ENCODE measurements around the gene VPS52.

DNA sequence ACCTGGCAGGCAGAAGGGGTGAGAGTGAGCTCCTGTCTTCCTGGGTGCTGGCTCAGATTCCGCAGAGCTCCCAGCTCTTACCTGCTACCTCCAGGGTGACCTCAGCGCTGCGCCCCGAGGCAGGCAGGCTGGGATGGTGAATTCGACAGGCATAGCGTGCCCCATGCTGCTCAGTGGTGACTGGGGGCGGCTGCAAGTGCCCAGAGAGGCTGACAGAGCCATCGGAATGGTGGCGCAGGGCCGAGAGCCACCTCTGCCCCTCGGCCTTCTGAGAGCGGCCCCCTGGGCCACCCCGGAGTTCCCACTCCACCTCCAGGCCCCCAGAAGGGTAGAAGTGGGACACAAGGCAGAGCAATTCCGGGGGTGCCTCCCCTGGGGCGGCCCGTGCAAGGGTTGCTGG lies 32.5 kb upstream of the VPS52 start:
- TF ChIP-seq, protein P1, sequence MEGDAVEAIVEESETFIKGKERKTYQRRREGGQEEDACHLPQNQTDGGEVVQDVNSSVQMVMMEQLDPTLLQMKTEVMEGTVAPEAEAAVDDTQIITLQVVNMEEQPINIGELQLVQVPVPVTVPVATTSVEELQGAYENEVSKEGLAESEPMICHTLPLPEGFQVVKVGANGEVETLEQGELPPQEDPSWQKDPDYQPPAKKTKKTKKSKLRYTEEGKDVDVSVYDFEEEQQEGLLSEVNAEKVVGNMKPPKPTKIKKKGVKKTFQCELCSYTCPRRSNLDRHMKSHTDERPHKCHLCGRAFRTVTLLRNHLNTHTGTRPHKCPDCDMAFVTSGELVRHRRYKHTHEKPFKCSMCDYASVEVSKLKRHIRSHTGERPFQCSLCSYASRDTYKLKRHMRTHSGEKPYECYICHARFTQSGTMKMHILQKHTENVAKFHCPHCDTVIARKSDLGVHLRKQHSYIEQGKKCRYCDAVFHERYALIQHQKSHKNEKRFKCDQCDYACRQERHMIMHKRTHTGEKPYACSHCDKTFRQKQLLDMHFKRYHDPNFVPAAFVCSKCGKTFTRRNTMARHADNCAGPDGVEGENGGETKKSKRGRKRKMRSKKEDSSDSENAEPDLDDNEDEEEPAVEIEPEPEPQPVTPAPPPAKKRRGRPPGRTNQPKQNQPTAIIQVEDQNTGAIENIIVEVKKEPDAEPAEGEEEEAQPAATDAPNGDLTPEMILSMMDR (IDR thresholded peaks at IDR 0.05) = no peak
- no peak for TF ChIP-seq EZH2phosphoT487 (IDR thresholded peaks at IDR 0.05)
